BJ (cell line): Measurements from ENCODE around the gene P2RY14. TPM values are rescaled to one million over a fixed set of nuclear protein-coding genes. Genes with fewer than 3 reads are reported as not detected.

Source experiments
- CTCF ChIA-PET: fragments of 350-600 bp; formaldehyde crosslinking; extraction: SDS; loops from one replicate; lab custom pipeline; 2021; ENCODE audit warnings: antibody characterized with exemption, inconsistent platforms; lab: Yijun Ruan, JAX
- POLR2A ChIA-PET: fragments of 300-600 bp; sonication (Branson Sonifier 250); formaldehyde crosslinking; extraction: SDS; loops from one replicate; lab custom pipeline; 2021; ENCODE audit warnings: antibody characterized with exemption; lab: Charles Lee
- DNase-seq: peaks from one replicate; pipeline ENCODE4 v3.0.0-alpha.2; 2011; ENCODE audit warnings: low read depth
- H3K27me3 ChIP-seq: 2 replicates; pipeline ENCODE4 v1.6.0; 2011; ENCODE audit warnings: low read length; ENCODE audit not compliant: control insufficient read depth, insufficient read depth
- H3K36me3 ChIP-seq: 2 replicates; pipeline ENCODE4 v1.5.1; 2011; ENCODE audit warnings: low read length; ENCODE audit not compliant: control insufficient read depth, insufficient read depth
- H3K4me3 ChIP-seq: 2 replicates; pipeline ENCODE4 v1.5.1; 2011; ENCODE audit warnings: low read depth, mild to moderate bottlenecking, control low read depth, low read length
- polyA plus RNA-seq: library from polyadenylated mRNA; depleted of rRNA; stranded (reverse); fragments of >200 nt; gene quantifications from 2 replicates; pipeline ENCODE4 v1.2.3, GENCODE V29; 2011
- TF ChIP-seq, protein P1 (sequence below): IDR thresholded peaks from 2 replicates; pipeline ENCODE4 v1.5.1; 2011; ENCODE audit warnings: low read depth, mild to moderate bottlenecking, control low read depth, inconsistent platforms, low read length, moderate library complexity; ENCODE audit not compliant: insufficient read depth

Gene P2RY14
- polyA plus RNA-seq, 1 experiment: not detected

DNA sequence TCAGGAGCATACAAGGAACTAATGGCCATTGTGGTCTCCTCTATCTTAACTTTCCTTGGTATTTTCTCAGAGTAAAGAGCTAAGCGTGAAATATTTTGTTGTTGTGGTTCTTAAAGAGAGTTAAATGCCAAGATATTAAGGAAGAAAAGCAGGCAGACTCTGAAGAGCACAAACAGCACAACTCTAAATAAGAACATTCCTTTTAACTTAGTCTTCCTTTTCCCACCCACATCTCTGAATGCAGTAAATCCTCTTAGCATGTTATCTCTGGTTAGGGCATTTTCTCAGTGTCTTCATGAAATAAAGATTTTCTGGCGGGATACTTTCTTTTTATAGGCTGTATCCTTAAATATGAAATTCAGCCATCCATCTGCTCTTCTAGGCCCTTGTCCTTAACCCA, 36.8 kb upstream of the P2RY14 start:
- no peak overlapping the region for H3K4me3 ChIP-seq
- TF ChIP-seq, protein P1, sequence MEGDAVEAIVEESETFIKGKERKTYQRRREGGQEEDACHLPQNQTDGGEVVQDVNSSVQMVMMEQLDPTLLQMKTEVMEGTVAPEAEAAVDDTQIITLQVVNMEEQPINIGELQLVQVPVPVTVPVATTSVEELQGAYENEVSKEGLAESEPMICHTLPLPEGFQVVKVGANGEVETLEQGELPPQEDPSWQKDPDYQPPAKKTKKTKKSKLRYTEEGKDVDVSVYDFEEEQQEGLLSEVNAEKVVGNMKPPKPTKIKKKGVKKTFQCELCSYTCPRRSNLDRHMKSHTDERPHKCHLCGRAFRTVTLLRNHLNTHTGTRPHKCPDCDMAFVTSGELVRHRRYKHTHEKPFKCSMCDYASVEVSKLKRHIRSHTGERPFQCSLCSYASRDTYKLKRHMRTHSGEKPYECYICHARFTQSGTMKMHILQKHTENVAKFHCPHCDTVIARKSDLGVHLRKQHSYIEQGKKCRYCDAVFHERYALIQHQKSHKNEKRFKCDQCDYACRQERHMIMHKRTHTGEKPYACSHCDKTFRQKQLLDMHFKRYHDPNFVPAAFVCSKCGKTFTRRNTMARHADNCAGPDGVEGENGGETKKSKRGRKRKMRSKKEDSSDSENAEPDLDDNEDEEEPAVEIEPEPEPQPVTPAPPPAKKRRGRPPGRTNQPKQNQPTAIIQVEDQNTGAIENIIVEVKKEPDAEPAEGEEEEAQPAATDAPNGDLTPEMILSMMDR: no peak
- CTCF ChIA-PET: no interaction called here
- no peaks in the 10 kb centered on the region for H3K27me3 ChIP-seq
- POLR2A ChIA-PET: no interaction called here
- DNase-seq: no peak
- H3K36me3 ChIP-seq: no peaks in the 10 kb centered on the region

DNA sequence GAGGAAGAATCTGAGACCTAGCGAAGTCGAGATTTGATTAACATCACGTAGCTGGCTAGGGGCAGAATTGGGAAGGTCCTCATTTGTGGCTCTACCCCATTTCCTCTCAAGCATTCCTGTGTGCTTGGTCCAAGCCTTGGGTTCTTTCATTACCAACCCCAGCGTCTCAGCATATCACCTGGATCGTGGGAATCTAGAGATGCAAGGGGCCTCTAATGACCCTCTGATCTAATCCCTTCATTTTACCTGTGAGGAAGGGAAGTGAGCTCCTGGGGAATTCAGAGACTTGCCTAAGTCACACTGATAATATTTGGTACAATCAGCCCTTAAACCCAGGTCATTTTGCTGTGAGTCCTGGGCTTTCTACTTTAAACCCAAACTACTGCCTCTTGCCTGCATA, 36.3 kb upstream of the P2RY14 start:
- no peaks in the 10 kb centered on the region for H3K27me3 ChIP-seq
- DNase-seq: no peak
- H3K4me3 ChIP-seq: no peak overlapping the region
- ChIA-PET CTCF (no interaction called here), POLR2A (no interaction called here)
- TF ChIP-seq, protein P1: no peak
- no peaks in the 10 kb centered on the region for H3K36me3 ChIP-seq

DNA sequence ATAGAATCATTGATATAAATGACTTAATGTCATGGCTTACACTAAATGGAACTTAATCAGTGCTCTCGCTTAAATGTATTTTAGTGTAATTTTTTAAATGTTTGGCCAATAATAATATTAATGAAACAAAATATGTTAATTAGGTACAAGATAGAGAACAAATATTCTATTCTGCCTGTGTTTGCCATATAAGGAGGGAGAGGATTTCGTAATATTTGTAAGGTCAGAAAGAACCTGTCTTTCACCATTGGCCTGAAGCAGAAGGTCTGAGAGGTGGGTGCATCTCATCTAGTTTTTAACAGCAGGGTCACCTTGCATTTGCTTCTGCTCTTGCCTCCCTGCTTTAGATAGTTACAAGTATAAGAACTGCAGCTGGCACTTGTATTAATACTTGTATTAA, 35.8 kb upstream of the P2RY14 start:
- ChIA-PET POLR2A (no interaction called here), CTCF (no interaction called here)
- Histone ChIP-seq H3K36me3 (no peaks in the 10 kb centered on the region), H3K27me3 (no peaks in the 10 kb centered on the region), H3K4me3 (no peak overlapping the region)
- DNase-seq: no peak
- TF ChIP-seq, protein P1: no peak

DNA sequence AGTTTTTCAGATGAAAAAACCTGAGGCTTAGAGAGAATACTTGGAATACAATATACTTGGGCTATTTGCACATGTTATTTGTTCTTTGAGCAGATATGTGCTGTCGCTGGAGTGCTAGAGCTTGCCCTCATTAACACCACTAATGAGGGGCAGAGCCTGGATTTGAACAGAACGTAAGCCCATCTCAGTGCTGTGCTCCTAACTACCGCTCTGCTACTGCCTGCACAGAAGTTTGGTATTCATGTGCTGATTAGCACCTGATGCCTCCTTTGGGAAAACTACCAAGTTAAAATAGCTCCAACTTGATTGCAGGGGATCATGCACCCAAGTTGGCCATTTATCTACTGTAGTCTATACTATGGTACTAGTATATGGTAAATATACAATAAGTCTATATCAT, 34.6 kb upstream of the P2RY14 start:
- H3K27me3 ChIP-seq: no peaks in the 10 kb centered on the region
- no peak for DNase-seq
- H3K36me3 ChIP-seq: no peaks in the 10 kb centered on the region
- H3K4me3 ChIP-seq: no peak overlapping the region
- CTCF ChIA-PET: interaction anchor here (0.9 kb wide), 1 partner anchor 38 kb away, joined by 4 read pairs; no protein-coding TSS in a partner anchor
- POLR2A ChIA-PET: no interaction called here
- TF ChIP-seq, protein P1: no peak

DNA sequence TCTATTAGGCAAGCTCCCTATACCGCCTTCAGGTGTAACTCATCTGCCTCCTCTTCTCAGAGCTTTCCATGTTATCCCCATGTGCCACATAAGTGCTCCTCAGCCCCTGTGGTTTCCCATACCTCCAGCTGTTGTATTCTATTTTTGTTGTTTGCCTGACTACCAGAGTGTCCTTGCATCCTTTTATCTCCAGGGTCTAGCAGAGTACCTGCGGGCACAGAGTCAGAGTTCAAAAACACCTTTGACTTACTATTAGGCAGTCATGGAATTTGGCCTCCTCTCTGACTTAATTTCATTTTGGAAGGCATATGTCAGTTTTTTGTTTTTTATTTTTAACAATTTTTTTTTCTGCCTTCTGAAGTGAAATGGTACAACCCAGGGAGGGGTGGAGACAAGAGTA, 31.2 kb upstream of the P2RY14 start:
- no peaks in the 10 kb centered on the region for H3K36me3 ChIP-seq
- H3K27me3 ChIP-seq: no peaks in the 10 kb centered on the region
- H3K4me3 ChIP-seq: no peak overlapping the region
- POLR2A ChIA-PET: no interaction called here
- CTCF ChIA-PET: interaction anchor here (0.7 to 1.3 kb wide), 2 partner anchors 9 to 130 kb away, joined by 3 read pairs; no protein-coding TSS in a partner anchor
- no peak for DNase-seq
- TF ChIP-seq, protein P1: no peak
